Activated gamma-delta T cell (primary cell): ENCODE results near the gene AEBP1.

Experiments used
- DNase-seq: peaks from one replicate; lab custom pipeline; 2025; lab: John Stamatoyannopoulos, UW
- total RNA-seq, 2 donors: gene quantifications; one replicate each; lab custom pipeline; 2026; lab: John Stamatoyannopoulos, UW

Gene AEBP1
- 6.9 to 21.1 reads per million in 2 donors for total RNA-seq

- DNase-seq = no peak
Observed at GRCh38 chr7:44103923-44104859, at the start of gene AEBP1. AEBP1 (plus strand) TSS chr7:44104345; CDS start chr7:44104666, 321 bp downstream.

- DNase-seq = no peak
Observed at GRCh38 chr7:44056681-44057080, 47.5 kb upstream of the AEBP1 start.

- no peak for DNase-seq
Observed at GRCh38 chr7:44057181-44057848, 46.8 kb upstream of the AEBP1 start.

- no peak for DNase-seq
Observed at GRCh38 chr7:44057849-44058758, 46.0 kb upstream of the AEBP1 start.

- no peak for DNase-seq
Observed at GRCh38 chr7:44058759-44059218, 45.4 kb upstream of the AEBP1 start.

GRCh38 chr7:44059219-44060090, 44.7 kb upstream of the AEBP1 start:
- no peak for DNase-seq

- DNase-seq = no peak
Observed at GRCh38 chr7:44060091-44060947, 43.8 kb upstream of the AEBP1 start.

GRCh38 chr7:44060948-44061644, 43.0 kb upstream of the AEBP1 start:
- DNase-seq = no peak

- DNase-seq = no peak
Observed at GRCh38 chr7:44061645-44062179, 42.4 kb upstream of the AEBP1 start.

- no peak for DNase-seq
Observed at GRCh38 chr7:44062180-44062902, 41.8 kb upstream of the AEBP1 start.

- no peak for DNase-seq
Observed at GRCh38 chr7:44062903-44063295, 41.2 kb upstream of the AEBP1 start.

GRCh38 chr7:44063547-44063893, 40.6 kb upstream of the AEBP1 start:
- no peak for DNase-seq

- DNase-seq = no peak
Observed at GRCh38 chr7:44063894-44064651, 40.1 kb upstream of the AEBP1 start.

GRCh38 chr7:44064791-44065430, 39.2 kb upstream of the AEBP1 start:
- DNase-seq = no peak

GRCh38 chr7:44065431-44066110, 38.6 kb upstream of the AEBP1 start, which contains the start of gene PGAM2:
PGAM2 (minus strand) TSS chr7:44065567; CDS start chr7:44065529, 38 bp downstream.
- no peak for DNase-seq

GRCh38 chr7:44066111-44066460, 38.1 kb upstream of the AEBP1 start:
- DNase-seq = no peak
